GM23338 (cell line): Measurements from ENCODE around the gene PATE3.

Source experiments
- EZH2 ChIP-seq: fragments of 200-600 bp; sonication (generic); IDR thresholded peaks from one replicate; pipeline ENCODE4 v1.8.0; 2017; ENCODE audit warnings: antibody characterized with exemption, mild to moderate bottlenecking, low read depth; ENCODE audit not compliant: unreplicated experiment
- POLR2AphosphoS5 ChIP-seq: IDR thresholded peaks from 2 replicates; pipeline ENCODE4 v1.6.1; 2016; ENCODE audit warnings: antibody characterized with exemption, low read depth
- TF ChIP-seq, protein P1 (sequence below), 2 experiments: fragments of 200-600 bp in 1 of 2; sonication (generic) in 1 of 2; conservative IDR thresholded peaks; 2 replicates each; pipeline versions ENCODE4 v1.5.1 to v1.6.1; 2016 to 2017; ENCODE audit warnings: antibody characterized with exemption in 2 of 2, low read depth in 2 of 2, mild to moderate bottlenecking in 2 of 2, moderate library complexity in 1 of 2
- TF ChIP-seq, protein P2 (sequence below): IDR thresholded peaks from one replicate; pipeline ENCODE4 v1.6.1; 2018; ENCODE audit warnings: antibody characterized with exemption; ENCODE audit not compliant: unreplicated experiment

DNA sequence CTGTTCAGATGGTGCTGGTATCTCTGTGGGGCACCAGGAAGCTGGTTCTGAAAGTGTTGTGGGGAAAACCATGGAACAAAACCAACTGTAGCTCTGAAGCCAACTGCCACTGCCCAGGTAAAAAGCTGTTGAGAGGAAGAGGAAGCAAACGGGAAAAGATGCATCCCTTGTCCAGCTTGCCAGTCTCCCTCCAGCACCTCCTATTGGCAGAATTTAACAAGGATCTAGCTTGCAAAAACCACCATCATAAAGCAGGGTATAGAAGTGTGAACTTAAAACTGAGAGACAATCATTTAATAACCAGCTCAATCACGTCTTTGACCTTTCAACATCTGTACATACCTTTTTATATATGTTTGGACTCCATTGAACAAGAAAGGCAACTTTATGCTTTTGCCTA is 37.3 kb upstream of the PATE3 start:
- TF ChIP-seq POLR2AphosphoS5 (no peak), EZH2 (no peak)
- TF ChIP-seq, protein P1, sequence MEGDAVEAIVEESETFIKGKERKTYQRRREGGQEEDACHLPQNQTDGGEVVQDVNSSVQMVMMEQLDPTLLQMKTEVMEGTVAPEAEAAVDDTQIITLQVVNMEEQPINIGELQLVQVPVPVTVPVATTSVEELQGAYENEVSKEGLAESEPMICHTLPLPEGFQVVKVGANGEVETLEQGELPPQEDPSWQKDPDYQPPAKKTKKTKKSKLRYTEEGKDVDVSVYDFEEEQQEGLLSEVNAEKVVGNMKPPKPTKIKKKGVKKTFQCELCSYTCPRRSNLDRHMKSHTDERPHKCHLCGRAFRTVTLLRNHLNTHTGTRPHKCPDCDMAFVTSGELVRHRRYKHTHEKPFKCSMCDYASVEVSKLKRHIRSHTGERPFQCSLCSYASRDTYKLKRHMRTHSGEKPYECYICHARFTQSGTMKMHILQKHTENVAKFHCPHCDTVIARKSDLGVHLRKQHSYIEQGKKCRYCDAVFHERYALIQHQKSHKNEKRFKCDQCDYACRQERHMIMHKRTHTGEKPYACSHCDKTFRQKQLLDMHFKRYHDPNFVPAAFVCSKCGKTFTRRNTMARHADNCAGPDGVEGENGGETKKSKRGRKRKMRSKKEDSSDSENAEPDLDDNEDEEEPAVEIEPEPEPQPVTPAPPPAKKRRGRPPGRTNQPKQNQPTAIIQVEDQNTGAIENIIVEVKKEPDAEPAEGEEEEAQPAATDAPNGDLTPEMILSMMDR (conservative IDR thresholded peaks at IDR 0.05; ENCODE audit: low read depth in 2 of 2), result peak; percentile 49 to 66
- TF ChIP-seq, protein P2, sequence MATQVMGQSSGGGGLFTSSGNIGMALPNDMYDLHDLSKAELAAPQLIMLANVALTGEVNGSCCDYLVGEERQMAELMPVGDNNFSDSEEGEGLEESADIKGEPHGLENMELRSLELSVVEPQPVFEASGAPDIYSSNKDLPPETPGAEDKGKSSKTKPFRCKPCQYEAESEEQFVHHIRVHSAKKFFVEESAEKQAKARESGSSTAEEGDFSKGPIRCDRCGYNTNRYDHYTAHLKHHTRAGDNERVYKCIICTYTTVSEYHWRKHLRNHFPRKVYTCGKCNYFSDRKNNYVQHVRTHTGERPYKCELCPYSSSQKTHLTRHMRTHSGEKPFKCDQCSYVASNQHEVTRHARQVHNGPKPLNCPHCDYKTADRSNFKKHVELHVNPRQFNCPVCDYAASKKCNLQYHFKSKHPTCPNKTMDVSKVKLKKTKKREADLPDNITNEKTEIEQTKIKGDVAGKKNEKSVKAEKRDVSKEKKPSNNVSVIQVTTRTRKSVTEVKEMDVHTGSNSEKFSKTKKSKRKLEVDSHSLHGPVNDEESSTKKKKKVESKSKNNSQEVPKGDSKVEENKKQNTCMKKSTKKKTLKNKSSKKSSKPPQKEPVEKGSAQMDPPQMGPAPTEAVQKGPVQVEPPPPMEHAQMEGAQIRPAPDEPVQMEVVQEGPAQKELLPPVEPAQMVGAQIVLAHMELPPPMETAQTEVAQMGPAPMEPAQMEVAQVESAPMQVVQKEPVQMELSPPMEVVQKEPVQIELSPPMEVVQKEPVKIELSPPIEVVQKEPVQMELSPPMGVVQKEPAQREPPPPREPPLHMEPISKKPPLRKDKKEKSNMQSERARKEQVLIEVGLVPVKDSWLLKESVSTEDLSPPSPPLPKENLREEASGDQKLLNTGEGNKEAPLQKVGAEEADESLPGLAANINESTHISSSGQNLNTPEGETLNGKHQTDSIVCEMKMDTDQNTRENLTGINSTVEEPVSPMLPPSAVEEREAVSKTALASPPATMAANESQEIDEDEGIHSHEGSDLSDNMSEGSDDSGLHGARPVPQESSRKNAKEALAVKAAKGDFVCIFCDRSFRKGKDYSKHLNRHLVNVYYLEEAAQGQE, result no peak
